Central memory CD8-positive, alpha-beta T cell (primary cell): Measurements from ENCODE around the gene ZNF217.
"Not testable (repeated sequence)": the region's sequence is repeated elsewhere in the genome, so short reads cannot be mapped to it uniquely, and the experiment has no call there.

Experiments
- ATAC-seq: fragments of 150-1000 bp; cut with Tn5 transposase; replicated peaks from 2 replicates; pipeline ENCODE4 v1.10.0; 2022; ENCODE audit warnings: mild to moderate bottlenecking, moderate FRiP score, moderate number of reproducible peaks; ENCODE audit not compliant: poor library complexity, severe bottlenecking; ENCODE audit errors: extremely low read depth
- DNase-seq, 2 donors: peaks; one replicate each; pipeline ENCODE4 v3.0.0; 2021; ENCODE audit warnings: low spot score in 2 of 2
- H3K27ac Mint-ChIP-seq: one replicate; pipeline ENCODE4 v1.8.0; 2022; ENCODE audit warnings: low read depth, mild to moderate bottlenecking, moderate library complexity, mixed read lengths
- H3K27me3 Mint-ChIP-seq: one replicate; pipeline ENCODE4 v1.8.0; 2022; ENCODE audit warnings: mixed read lengths
- H3K36me3 Mint-ChIP-seq: one replicate; pipeline ENCODE4 v1.8.0; 2022; ENCODE audit warnings: mild to moderate bottlenecking, moderate library complexity, mixed read lengths; ENCODE audit not compliant: insufficient read depth
- H3K4me1 Mint-ChIP-seq: one replicate; pipeline ENCODE4 v1.8.0; 2022; ENCODE audit warnings: mixed read lengths
- H3K4me3 Mint-ChIP-seq: one replicate; pipeline ENCODE4 v1.8.0; 2022; ENCODE audit warnings: mild to moderate bottlenecking, moderate library complexity, mixed read lengths
- H3K9me3 Mint-ChIP-seq: one replicate; pipeline ENCODE4 v1.8.0; 2022; ENCODE audit warnings: mixed read lengths

ZNF217 gene

DNA sequence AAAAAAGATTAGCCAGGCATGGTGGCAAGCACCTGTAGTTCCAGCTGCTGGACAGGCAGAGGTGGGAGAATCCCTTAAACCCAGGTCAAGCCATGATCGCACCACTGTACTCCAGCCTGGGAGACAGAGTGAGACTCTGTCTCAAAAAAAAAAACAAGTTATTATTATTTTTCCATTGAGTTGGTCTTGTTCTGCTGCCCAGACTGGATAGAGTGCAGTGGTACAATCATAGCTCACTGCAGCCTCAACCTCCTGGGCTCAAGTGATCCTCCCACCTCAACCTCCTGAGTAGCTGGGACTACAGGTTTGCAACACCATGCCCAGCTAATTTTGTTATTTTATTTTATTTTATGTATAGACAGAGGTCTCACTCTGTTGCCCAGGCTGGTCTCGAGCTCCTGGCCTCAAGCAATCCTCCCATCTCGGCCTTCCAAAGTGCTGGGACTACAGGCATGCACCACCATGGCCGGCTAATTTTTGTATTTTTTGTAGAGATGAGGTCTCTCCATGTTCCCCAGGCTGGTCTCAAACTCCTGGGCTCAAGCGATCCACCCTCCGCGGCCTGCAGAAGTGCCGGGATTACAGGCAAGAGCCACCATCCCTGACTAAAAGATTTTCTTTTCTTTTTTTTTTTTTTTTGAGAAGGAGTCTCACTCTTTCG, 31.4 kb downstream of the ZNF217 start:
- not testable (repeated sequence) for H3K27ac Mint-ChIP-seq

DNA sequence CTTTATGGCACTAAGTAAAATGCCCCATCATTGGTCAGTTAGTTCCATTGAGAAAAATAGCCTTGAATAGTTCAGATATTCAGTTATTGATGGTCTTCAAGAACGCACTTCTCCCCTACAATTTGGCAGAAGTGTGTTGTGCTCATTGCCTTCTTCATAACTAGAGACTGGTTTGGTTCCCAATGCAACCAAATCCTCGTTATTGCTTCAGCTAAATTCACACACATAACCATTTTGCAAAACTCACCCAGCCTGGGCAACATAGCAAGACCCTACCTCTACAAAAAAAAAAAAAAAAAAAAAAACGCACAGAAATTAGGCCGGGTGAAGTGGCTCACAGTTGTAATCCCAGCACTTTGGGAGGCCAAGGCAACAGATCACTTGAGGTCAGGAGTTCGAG, 32.1 kb downstream of the ZNF217 start:
- Mint-ChIP-seq H3K9me3 (no peaks in the 10 kb centered on the region), H3K4me1 (no peaks in the 10 kb centered on the region), H3K27ac (no peak overlapping the region), H3K36me3 (peaks cover 32% of the 10 kb centered on the region), H3K4me3 (no peak overlapping the region), H3K27me3 (no peaks in the 10 kb centered on the region)
- no peak for DNase-seq
- no peak for ATAC-seq

More for the DNA sequence above, 31.4 kb downstream of the ZNF217 start:
- not testable (repeated sequence) for H3K9me3 Mint-ChIP-seq, H3K27me3 Mint-ChIP-seq, H3K4me3 Mint-ChIP-seq, ATAC-seq, DNase-seq, H3K4me1 Mint-ChIP-seq
- peaks cover 37% of the 10 kb centered on the region for H3K36me3 Mint-ChIP-seq

DNA sequence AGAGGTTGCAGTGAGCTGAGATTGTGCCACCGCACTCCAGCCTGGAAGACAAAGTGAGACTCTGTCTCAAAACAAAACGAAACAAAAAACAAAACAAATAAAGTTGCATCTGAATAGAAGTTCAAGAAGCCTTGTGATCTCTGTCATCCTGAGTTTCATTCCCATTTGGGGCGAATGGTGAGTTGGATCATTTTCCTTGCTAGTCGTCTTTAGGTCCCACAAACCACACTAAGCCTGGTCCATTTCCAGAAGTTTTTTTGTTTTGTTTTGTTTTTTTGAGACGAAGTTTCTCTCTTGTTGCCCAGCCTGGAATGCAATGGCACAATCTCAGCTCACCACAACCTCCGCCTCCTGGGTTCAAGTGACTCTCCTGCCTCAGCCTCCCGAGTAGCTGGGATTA, 33.8 kb downstream of the ZNF217 start:
- ATAC-seq (no peak), DNase-seq (no peak)
- H3K27ac Mint-ChIP-seq: peak overlapping the region; percentile 78
- H3K4me3 Mint-ChIP-seq: no peak overlapping the region
- peaks cover 19% of the 10 kb centered on the region for H3K36me3 Mint-ChIP-seq
- H3K27me3 Mint-ChIP-seq: no peaks in the 10 kb centered on the region
- H3K4me1 Mint-ChIP-seq: no peaks in the 10 kb centered on the region
- H3K9me3 Mint-ChIP-seq: no peaks in the 10 kb centered on the region

DNA sequence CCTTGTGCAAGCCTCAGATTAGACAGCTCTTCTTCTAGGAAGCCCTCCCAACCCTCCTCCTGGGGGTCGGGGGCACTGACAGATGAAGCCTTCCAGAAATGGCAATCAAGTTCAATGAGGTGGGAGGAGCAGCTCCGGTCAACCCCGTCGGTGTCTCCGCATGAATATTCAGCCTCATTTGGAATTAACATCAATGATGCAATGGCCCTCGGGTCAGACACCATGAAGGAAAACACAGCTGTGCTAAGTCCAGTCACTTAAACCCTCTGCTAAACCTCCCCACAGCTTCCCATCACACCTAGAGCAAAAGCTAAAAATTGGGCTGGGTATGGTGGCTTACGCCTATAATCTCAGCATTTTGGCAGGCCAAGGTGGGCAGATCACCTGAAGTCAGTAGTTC, 36.5 kb downstream of the ZNF217 start:
- no peaks in the 10 kb centered on the region for H3K9me3 Mint-ChIP-seq
- no peak overlapping the region for H3K4me3 Mint-ChIP-seq
- no peaks in the 10 kb centered on the region for H3K4me1 Mint-ChIP-seq
- no peaks in the 10 kb centered on the region for H3K27me3 Mint-ChIP-seq
- ATAC-seq (no peak), DNase-seq (no peak)
- peaks cover 8% of the 10 kb centered on the region for H3K36me3 Mint-ChIP-seq
- H3K27ac Mint-ChIP-seq: no peak overlapping the region

DNA sequence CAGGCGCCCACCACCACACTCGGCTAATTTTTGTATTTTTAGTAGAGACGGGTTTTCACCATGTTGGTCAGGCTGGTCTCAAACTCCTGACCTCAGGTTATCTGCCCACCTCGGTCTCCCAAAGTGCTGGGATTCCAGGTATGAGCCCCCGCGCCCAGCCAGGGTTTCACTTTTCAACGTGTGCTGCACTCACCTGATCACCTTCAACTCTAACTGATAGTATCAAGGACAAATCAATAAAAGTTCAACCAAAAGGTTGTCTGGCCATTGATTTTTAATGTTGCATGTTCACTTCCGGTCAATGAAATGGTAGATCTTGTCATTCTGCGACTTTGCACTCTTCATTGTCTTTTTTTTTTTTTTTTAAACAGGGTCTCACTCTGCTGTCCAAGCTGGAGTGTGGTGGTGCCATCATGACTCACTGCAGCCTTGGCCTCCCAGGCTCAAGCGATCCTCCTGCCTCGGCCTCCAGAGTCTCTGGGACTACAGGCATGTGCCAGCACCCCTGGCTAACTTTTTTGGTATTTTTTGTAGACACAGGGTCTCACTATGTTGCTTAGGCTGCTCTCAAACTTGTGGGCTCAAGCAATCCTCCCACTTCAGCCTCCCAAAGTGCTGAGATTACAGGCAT, 37.3 kb downstream of the ZNF217 start:
- no peaks in the 10 kb centered on the region for H3K27me3 Mint-ChIP-seq
- no peak overlapping the region for H3K4me3 Mint-ChIP-seq
- no peak overlapping the region for H3K27ac Mint-ChIP-seq
- no peaks in the 10 kb centered on the region for H3K9me3 Mint-ChIP-seq
- no peaks in the 10 kb centered on the region for H3K4me1 Mint-ChIP-seq
- peaks cover 6% of the 10 kb centered on the region for H3K36me3 Mint-ChIP-seq
- ATAC-seq: no peak
- no peak for DNase-seq

DNA sequence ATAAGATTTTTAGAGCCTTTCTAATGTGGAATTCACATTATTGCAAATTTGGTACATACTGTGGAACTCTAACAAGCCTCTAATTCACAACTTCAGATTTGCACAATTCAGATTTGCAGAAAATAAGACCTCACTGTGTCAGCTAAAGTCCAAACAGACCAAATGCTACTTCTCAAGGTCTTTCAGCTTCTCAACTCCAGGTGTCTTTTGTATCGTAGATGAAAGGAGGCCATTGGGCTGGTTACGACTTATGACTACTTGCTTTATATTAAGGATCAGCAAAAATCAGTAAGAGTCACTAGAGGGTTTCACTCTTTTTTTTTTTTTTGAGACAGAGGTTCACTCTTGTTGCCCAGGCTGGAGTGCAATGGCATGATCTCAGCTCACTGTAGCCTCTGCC, 37.8 kb downstream of the ZNF217 start:
- no peaks in the 10 kb centered on the region for H3K9me3 Mint-ChIP-seq
- H3K4me1 Mint-ChIP-seq: no peaks in the 10 kb centered on the region
- no peak overlapping the region for H3K27ac Mint-ChIP-seq
- no peak for ATAC-seq
- DNase-seq: no peak
- H3K4me3 Mint-ChIP-seq: no peak overlapping the region
- peaks cover 5% of the 10 kb centered on the region for H3K36me3 Mint-ChIP-seq
- H3K27me3 Mint-ChIP-seq: no peaks in the 10 kb centered on the region

DNA sequence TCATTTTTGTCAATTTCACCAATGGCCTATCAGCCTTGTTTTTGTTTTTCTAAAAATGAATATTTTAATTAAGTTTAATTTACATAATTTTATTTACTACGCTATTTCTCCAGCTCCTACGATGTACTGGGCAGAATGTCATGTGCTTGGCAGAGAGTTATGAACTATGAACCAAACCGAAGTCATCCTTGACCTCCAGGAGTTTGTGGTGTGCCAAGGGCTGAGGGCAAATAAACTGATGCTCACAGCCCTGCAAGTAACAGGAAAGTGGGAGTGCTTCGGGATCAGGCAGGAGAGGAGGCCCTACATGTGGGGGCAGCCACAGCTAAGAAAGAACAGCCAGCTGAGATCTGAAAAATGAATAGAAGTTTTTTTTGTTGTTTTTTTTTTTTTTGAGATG, 38.6 kb downstream of the ZNF217 start:
- H3K27ac Mint-ChIP-seq: no peak overlapping the region
- H3K4me3 Mint-ChIP-seq: no peak overlapping the region
- no peaks in the 10 kb centered on the region for H3K27me3 Mint-ChIP-seq
- peaks cover 1% of the 10 kb centered on the region for H3K36me3 Mint-ChIP-seq
- ATAC-seq (no peak), DNase-seq (no peak)
- no peaks in the 10 kb centered on the region for H3K9me3 Mint-ChIP-seq
- H3K4me1 Mint-ChIP-seq: no peaks in the 10 kb centered on the region

DNA sequence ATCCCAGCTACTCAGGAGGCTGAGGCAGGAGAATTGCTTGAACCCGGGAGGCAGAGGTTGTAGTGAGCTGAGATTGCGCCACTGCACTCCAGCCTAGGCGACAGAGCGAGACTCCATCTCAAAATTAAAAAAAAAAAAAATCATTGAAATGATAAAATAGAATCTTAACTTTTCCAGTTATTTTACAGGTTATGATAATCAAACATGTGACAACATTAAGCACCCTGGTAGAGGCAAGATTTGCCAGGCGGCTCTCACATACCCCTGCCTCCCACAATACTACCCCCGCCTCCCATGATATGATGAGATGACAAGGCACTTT, 41.1 kb downstream of the ZNF217 start:
- not testable (repeated sequence) for H3K4me1 Mint-ChIP-seq, H3K9me3 Mint-ChIP-seq, H3K27ac Mint-ChIP-seq, H3K27me3 Mint-ChIP-seq, H3K4me3 Mint-ChIP-seq, H3K36me3 Mint-ChIP-seq, DNase-seq, ATAC-seq

DNA sequence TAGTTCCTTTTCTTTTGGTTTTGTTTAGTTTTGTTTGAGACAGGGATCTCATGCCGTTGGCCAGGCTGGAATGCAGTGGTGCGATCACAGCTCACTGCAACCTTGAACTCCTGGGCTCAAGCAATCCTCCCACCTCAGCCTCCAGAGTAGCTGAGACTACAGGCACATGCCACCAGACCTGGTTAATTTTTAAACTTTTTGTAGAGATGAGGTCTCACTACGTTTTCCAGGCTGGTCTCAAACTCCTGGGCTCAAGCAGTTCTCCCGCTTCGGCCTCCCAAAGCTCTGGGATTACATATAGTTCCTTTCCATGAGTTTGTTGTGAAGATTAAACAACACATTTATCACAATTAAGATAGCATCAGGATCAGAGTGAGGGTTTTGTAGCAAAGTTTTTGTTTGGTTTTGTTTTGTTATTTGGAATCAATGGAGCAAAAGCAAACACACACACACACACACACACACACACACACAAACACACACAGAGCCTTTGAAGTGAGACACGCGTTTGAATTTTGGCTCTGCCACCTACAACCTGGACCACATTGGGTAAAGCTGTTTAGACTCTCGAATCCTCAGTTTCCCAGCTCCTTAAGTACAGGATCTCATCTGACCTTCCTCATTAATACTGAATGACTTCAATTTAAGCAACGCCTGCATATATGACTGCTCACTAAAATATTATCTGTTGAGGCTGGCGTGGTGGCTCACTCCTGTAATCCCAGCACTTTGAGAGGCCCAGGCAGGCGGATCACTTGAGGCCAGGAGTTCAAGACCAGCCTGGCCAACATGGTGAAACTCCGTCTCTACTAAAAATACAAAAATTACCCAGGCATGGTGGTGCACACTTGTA, 41.7 kb downstream of the ZNF217 start:
- not testable (repeated sequence) for H3K4me1 Mint-ChIP-seq, H3K27me3 Mint-ChIP-seq, H3K27ac Mint-ChIP-seq, H3K4me3 Mint-ChIP-seq, ATAC-seq, H3K9me3 Mint-ChIP-seq, H3K36me3 Mint-ChIP-seq, DNase-seq

DNA sequence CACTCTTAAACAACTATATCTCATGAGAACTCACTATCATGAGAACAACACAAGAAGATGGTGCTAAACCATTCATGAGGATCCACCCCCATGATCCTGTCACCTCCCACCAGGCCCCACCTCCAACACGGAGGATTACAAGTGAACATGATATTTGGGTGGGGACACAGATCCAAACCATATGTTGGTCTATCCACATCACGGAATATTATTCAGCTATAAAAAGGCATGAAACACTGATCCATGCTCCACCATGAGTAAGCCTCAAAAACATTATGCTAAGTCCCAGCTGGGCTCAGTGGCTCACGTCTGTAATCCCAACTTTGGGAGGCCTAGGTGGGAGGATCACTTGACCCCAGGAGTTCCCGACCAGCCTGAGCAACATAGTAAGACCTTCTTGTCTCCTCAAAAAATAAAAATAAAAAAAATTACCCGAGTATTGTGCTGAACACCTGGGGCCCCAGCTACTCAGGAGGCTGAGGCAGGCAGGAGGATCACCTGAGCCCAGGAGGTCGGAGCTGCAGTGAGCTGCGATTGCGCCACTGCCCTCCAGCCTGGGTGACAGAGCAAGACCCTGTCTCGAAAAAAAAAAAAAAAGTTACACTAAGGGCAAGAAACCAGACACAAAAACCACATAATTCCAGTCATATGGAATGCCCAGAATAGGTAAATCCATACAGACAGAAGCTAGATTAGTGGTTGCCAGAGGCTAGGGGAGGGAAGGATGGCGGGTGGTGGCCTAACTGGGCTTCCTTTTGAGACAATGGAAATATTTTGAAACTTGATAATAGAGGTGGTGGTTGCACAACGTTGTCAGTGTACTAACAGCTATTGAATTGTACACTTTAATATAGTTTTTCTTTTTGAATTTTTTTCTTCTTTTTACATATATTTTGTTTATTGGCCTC, 43.1 kb downstream of the ZNF217 start:
- H3K36me3 Mint-ChIP-seq: no peaks in the 10 kb centered on the region
- H3K27me3 Mint-ChIP-seq: no peaks in the 10 kb centered on the region
- no peak for DNase-seq
- H3K27ac Mint-ChIP-seq: no peak overlapping the region
- ATAC-seq: no peak
- H3K9me3 Mint-ChIP-seq: no peaks in the 10 kb centered on the region
- H3K4me3 Mint-ChIP-seq: no peak overlapping the region
- no peaks in the 10 kb centered on the region for H3K4me1 Mint-ChIP-seq

DNA sequence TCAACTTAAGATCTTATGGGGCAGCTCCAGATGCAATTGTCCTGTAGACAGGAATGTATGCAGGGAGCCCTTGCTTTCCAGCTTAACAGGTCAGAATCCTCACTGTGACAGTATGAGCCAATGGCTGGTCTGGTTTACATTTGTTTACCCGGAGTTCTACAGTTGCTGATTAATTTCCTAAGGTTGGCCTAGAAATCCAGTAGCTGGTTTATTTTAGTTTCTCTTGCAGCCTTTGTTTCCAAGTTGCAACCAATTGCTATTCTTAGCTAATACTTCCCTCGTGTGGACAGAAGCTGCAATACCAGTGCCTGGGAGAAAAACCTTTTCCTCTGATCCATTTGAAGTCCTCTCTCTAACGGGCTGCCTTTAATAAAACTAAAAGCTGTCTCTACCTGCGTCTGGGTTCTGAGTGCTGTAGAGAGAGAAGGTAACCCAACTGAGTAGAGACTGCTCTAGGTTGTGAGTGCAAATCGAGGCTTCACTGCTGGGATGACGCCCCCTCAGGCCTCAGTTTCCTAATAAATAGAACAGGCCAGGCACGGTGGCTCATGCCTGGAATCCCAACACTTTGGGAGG, 45.9 kb downstream of the ZNF217 start:
- H3K4me1 Mint-ChIP-seq: no peaks in the 10 kb centered on the region
- H3K4me3 Mint-ChIP-seq: no peak overlapping the region
- H3K36me3 Mint-ChIP-seq: no peaks in the 10 kb centered on the region
- H3K9me3 Mint-ChIP-seq: no peaks in the 10 kb centered on the region
- no peak for ATAC-seq
- no peak for DNase-seq
- H3K27me3 Mint-ChIP-seq: no peaks in the 10 kb centered on the region
- H3K27ac Mint-ChIP-seq: no peak overlapping the region

DNA sequence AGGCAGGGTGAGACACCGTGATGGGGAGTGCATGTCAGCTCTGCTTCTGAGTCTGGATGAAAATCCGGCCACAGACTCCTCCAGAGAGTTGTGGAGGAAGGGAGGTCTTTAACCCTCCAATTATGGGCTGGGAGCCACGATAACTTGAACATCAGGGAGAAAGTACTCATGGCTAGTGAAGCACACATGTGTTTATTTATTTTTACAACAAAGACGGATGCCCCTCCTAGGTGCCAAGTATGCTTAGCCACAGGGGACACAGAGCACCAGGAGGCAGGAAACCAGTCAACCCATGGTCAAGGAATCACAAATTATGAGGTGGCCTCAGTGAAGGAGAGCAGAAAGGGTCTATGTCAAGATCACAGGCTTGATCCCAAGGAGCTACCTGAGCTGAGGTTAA, 54.1 kb downstream of the ZNF217 start:
- H3K27ac Mint-ChIP-seq: no peak overlapping the region
- H3K27me3 Mint-ChIP-seq: no peaks in the 10 kb centered on the region
- no peaks in the 10 kb centered on the region for H3K9me3 Mint-ChIP-seq
- DNase-seq (no peak), ATAC-seq (no peak)
- H3K4me1 Mint-ChIP-seq: no peaks in the 10 kb centered on the region
- H3K4me3 Mint-ChIP-seq: no peak overlapping the region
- peaks cover 2% of the 10 kb centered on the region for H3K36me3 Mint-ChIP-seq
